PC-3 (cell line): ENCODE data around the gene TMEM229B. TPM values are rescaled to one million over a fixed set of nuclear protein-coding genes. Genes with fewer than 3 reads are reported as not detected.

Source experiments
- ATAC-seq: fragments of 200-7000 bp; cut with Tn5 transposase; 2 replicates; pipeline ENCODE4 v1.9.1; 2020; ENCODE audit warnings: mild to moderate bottlenecking, moderate library complexity
- BruUV-seq: library from RNA; stranded (reverse); fragments of 400-500 nt; replicated peaks from 2 replicates; lab custom pipeline; 2021; lab: Mats Ljungman, UMichigan
- CTCF ChIA-PET: fragments of 300-600 bp; sonication (Branson Sonifier 250); formaldehyde crosslinking; loops from one replicate; lab custom pipeline; 2022; ENCODE audit warnings: antibody characterized with exemption; lab: Charles Lee
- POLR2A ChIA-PET: fragments of 300-600 bp; sonication (Branson Sonifier 250); formaldehyde crosslinking; loops from one replicate; lab custom pipeline; 2022; ENCODE audit warnings: antibody characterized with exemption; ENCODE audit not compliant: unreplicated experiment; lab: Charles Lee
- DNase-seq: peaks from one replicate; pipeline ENCODE4 v3.0.0-alpha.2; 2015
- H2AFZ ChIP-seq: fragments of 300-600 bp; sonication (generic); 2 replicates; pipeline ENCODE4 v1.6.0; 2016; ENCODE audit warnings: antibody characterized with exemption, low read length
- H3F3A ChIP-seq: fragments of 300-600 bp; sonication (generic); one replicate; pipeline ENCODE4 v1.6.0; 2017; ENCODE audit warnings: antibody characterized with exemption, low read length, control low read depth, mild to moderate bottlenecking; ENCODE audit not compliant: unreplicated experiment
- H3K27ac ChIP-seq: fragments of 300-600 bp; sonication (generic); 2 replicates; pipeline ENCODE4 v1.5.1; 2016; ENCODE audit warnings: mild to moderate bottlenecking, low read length
- H3K27me3 ChIP-seq: fragments of 300-600 bp; sonication (generic); 2 replicates; pipeline ENCODE4 v1.6.1; 2016; ENCODE audit warnings: low read length, mixed read lengths
- H3K36me3 ChIP-seq: fragments of 300-600 bp; sonication (generic); 2 replicates; pipeline ENCODE4 v1.6.1; 2016; ENCODE audit warnings: low read depth, mixed run types, low read length, mixed read lengths
- H3K4me1 ChIP-seq: fragments of 300-600 bp; sonication (generic); 2 replicates; pipeline ENCODE4 v1.5.1; 2016; ENCODE audit warnings: low read length; ENCODE audit not compliant: insufficient read depth
- H3K4me2 ChIP-seq: fragments of 300-600 bp; sonication (generic); 2 replicates; pipeline ENCODE4 v1.6.0; 2016; ENCODE audit warnings: low read length
- H3K4me3 ChIP-seq: fragments of 300-600 bp; sonication (generic); 2 replicates; pipeline ENCODE4 v1.5.1; 2016; ENCODE audit warnings: mild to moderate bottlenecking, low read length, mixed read lengths
- H3K79me2 ChIP-seq: fragments of 300-600 bp; sonication (generic); 2 replicates; pipeline ENCODE4 v1.6.1; 2017; ENCODE audit warnings: low read length, mixed read lengths
- H3K9ac ChIP-seq: fragments of 300-600 bp; sonication (generic); 2 replicates; pipeline ENCODE4 v1.6.0; 2016; ENCODE audit warnings: mild to moderate bottlenecking, low read length
- H3K9me2 ChIP-seq: fragments of 300-600 bp; sonication (generic); replicated peaks from 2 replicates; pipeline ENCODE4 v1.6.1; 2016; ENCODE audit warnings: mixed run types, low read length, mixed read lengths
- H3K9me3 ChIP-seq: fragments of 300-600 bp; sonication (generic); 2 replicates; pipeline ENCODE4 v1.6.1; 2016; ENCODE audit warnings: low read length, mixed read lengths
- H4K20me1 ChIP-seq: fragments of 300-600 bp; sonication (generic); 2 replicates; pipeline ENCODE4 v1.6.1; 2016; ENCODE audit warnings: low read length, mixed read lengths
- EZH2 ChIP-seq: fragments of 300-600 bp; sonication (generic); IDR thresholded peaks from one replicate; pipeline ENCODE4 v1.6.1; 2017; ENCODE audit warnings: antibody characterized with exemption, mild to moderate bottlenecking, low read length; ENCODE audit not compliant: unreplicated experiment
- EZH2phosphoT487 ChIP-seq: fragments of 300-600 bp; sonication (generic); IDR thresholded peaks from 2 replicates; pipeline ENCODE4 v1.6.1; 2018; ENCODE audit warnings: mild to moderate bottlenecking, antibody characterized with exemption, low read length, borderline replicate concordance
- intact Hi-C: fragments of 100-400 bp; cut with micrococcal nuclease; formaldehyde crosslinking; loops from 2 replicates; pipeline ENCODE4 v1.9.0; 2023
- total RNA-seq: library from RNA; depleted of rRNA; stranded (reverse); fragments of >200 nt; gene quantifications from 2 replicates; pipeline ENCODE4 v1.2.3, GENCODE V29; 2014
- TF ChIP-seq, protein P1 (sequence below): fragments of 300-600 bp; sonication (generic); conservative IDR thresholded peaks from 2 replicates; pipeline ENCODE4 v1.5.1; 2017; ENCODE audit warnings: antibody characterized with exemption, low read depth, mild to moderate bottlenecking, low read length

The TMEM229B gene
- total RNA-seq, 1 experiment from 2014 or later = not detected

DNA sequence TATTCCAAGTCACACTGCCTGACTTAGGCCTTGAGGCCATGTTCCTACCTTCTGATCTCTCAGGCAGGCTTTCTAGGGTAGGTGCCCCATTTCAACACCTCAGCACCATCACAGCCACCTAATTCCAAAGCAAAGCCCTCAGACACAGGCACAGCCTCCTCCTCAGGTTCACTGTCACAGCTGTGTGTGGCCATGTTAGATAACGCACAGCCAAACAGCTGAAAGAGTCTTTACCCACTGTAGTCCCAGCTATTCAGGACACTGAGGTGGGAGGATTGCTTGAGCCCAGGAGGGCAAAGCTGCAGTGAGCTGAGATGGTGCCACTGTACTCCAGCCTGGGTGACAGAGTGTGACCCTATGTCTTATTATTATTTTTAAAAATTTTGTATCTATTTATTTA is 7.3 kb upstream of the TMEM229B start:
- intact Hi-C loops = no loop called here
- no peaks in the 10 kb centered on the region for H3K36me3 ChIP-seq
- BruUV-seq = no TSS peak
- H3F3A ChIP-seq = no peaks in the 10 kb centered on the region
- TF ChIP-seq, protein P1, sequence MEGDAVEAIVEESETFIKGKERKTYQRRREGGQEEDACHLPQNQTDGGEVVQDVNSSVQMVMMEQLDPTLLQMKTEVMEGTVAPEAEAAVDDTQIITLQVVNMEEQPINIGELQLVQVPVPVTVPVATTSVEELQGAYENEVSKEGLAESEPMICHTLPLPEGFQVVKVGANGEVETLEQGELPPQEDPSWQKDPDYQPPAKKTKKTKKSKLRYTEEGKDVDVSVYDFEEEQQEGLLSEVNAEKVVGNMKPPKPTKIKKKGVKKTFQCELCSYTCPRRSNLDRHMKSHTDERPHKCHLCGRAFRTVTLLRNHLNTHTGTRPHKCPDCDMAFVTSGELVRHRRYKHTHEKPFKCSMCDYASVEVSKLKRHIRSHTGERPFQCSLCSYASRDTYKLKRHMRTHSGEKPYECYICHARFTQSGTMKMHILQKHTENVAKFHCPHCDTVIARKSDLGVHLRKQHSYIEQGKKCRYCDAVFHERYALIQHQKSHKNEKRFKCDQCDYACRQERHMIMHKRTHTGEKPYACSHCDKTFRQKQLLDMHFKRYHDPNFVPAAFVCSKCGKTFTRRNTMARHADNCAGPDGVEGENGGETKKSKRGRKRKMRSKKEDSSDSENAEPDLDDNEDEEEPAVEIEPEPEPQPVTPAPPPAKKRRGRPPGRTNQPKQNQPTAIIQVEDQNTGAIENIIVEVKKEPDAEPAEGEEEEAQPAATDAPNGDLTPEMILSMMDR = no peak
- TF ChIP-seq EZH2 (no peak), EZH2phosphoT487 (no peak)
- POLR2A ChIA-PET = no interaction called here
- H3K4me3 ChIP-seq = no peak overlapping the region
- no peak overlapping the region for H2AFZ ChIP-seq
- CTCF ChIA-PET = no interaction called here
- H3K79me2 ChIP-seq = no peaks in the 10 kb centered on the region
- no peak overlapping the region for H3K27ac ChIP-seq
- peaks cover 16% of the 10 kb centered on the region for H3K9me3 ChIP-seq
- ATAC-seq = no peak
- no peak for DNase-seq
- no peaks in the 10 kb centered on the region for H4K20me1 ChIP-seq
- H3K9me2 ChIP-seq = no peaks in the 10 kb centered on the region
- H3K27me3 ChIP-seq = no peaks in the 10 kb centered on the region; the same call in 1 of the 2 replicates
- H3K9ac ChIP-seq = no peak overlapping the region
- no peak overlapping the region for H3K4me2 ChIP-seq
- no peaks in the 10 kb centered on the region for H3K4me1 ChIP-seq

DNA sequence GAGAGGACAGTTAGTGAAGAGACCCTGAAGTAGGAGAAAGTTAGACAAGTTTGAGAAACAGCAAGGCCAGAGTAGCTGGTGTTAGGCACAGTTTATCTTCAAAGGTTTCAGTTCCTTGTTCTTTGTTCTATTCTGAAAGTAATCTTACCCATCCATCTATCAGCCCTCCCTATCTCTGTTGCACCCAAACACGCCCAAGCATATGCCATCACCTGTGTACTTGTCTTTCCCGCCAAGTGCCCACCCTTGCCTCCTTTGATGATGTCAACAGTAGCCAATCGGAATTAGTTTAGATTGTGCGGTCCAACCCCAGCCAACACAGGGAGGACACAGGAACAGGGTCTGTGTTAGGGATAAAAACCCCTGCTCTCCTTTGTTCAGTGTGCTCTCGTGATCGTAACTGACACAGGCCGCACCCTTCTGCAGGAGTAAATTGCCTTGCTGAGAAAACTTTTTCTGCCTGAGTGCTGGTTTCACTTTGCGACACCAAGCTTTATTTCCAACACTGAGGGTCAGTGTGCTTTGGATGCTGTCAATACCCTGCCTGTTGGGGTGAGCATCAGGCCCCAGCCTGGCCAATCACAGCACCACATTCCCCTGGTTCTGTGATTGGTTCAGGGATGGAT is 4.7 kb upstream of the TMEM229B start:
- POLR2A ChIA-PET = no interaction called here
- no peak overlapping the region for H3K4me3 ChIP-seq
- BruUV-seq = no TSS peak
- DNase-seq (no peak), ATAC-seq (no peak)
- no peaks in the 10 kb centered on the region for H4K20me1 ChIP-seq
- no peak overlapping the region for H3K27ac ChIP-seq
- no peaks in the 10 kb centered on the region for H3K79me2 ChIP-seq
- H3K9ac ChIP-seq = no peak overlapping the region
- TF ChIP-seq, protein P1 = no peak
- TF ChIP-seq EZH2 (no peak), EZH2phosphoT487 (no peak)
- intact Hi-C loops = no loop called here
- H3K36me3 ChIP-seq = no peaks in the 10 kb centered on the region
- H3K4me2 ChIP-seq = no peak overlapping the region
- H3K4me1 ChIP-seq = no peaks in the 10 kb centered on the region
- no peak overlapping the region for H2AFZ ChIP-seq
- H3F3A ChIP-seq = no peaks in the 10 kb centered on the region
- H3K9me2 ChIP-seq = no peaks in the 10 kb centered on the region
- H3K27me3 ChIP-seq = no peaks in the 10 kb centered on the region; the same call in 1 of the 2 replicates
- peaks cover 16% of the 10 kb centered on the region for H3K9me3 ChIP-seq
- CTCF ChIA-PET = no interaction called here

DNA sequence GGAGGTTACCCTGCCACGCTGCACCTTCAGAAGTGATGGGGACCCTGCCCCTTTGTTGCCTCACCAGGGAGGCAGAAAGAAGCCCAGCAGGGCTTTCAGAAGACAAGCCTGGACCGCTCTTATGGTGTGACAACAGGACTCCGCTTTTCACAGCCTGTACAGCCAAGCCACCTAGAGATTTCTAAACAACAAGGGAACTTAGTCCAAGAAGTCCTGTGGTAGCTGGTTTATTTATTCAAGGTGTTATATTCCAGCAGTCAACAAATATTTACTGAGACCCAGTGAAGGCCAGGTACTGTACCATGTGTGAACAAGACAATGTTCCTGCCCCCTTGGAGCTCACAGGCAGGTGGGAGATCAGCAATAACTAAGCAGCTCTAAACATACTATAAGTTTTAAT is 4.0 kb upstream of the TMEM229B start:
- Histone ChIP-seq H3K9me2 (no peaks in the 10 kb centered on the region), H3K27ac (no peak overlapping the region), H3K27me3 (no peaks in the 10 kb centered on the region; the same call in 1 of the 2 replicates), H2AFZ (no peak overlapping the region), H3K9ac (no peak overlapping the region), H3K79me2 (no peaks in the 10 kb centered on the region), H3K4me1 (no peaks in the 10 kb centered on the region), H4K20me1 (no peaks in the 10 kb centered on the region), H3F3A (no peaks in the 10 kb centered on the region), H3K4me3 (no peak overlapping the region), H3K36me3 (no peaks in the 10 kb centered on the region), H3K9me3 (peaks cover 16% of the 10 kb centered on the region), H3K4me2 (no peak overlapping the region)
- POLR2A ChIA-PET = no interaction called here
- no TSS peak for BruUV-seq
- TF ChIP-seq, protein P1 = no peak
- TF ChIP-seq EZH2phosphoT487 (no peak), EZH2 (no peak)
- ATAC-seq (no peak), DNase-seq (no peak)
- CTCF ChIA-PET = no interaction called here
- intact Hi-C loops = no loop called here
